ENCODE results near the gene MAGOH. TPM values are rescaled to one million over a fixed set of nuclear protein-coding genes. Genes with fewer than 3 reads are reported as not detected.

Gene MAGOH
- total and polyA plus RNA-seq, 10 of the 15 experiments (the other 5 are each of a cell fraction or from before 2014, with no cell fraction given): 62.6 to 261 (median 89.8) TPM

GRCh38 chr1:53196485-53197290, 41.6 kb downstream of the MAGOH start, which contains the start of gene CPT2 (continued):
- TF ChIP-seq NKRF (conservative IDR thresholded peaks at IDR 0.05) (peak; percentile 91), IRF3 (IDR thresholded peaks at IDR 0.05) (no peak), RB1 (IDR thresholded peaks at IDR 0.05; ENCODE audit: borderline replicate concordance) (no peak), CHD4 (IDR thresholded peaks at IDR 0.05) (no peak), TAF1 (IDR thresholded peaks at IDR 0.05; ENCODE audit: borderline replicate concordance, low read depth, low read length) (peak; percentile 90), GABPA (IDR thresholded peaks at IDR 0.05; ENCODE audit: low read depth) (peak; percentile 80), RFX5 (IDR thresholded peaks at IDR 0.05; ENCODE audit: low read depth, low read length) (no peak)

GRCh38 chr1:53196017-53196484, 42.3 kb downstream of the MAGOH start:
- H3K9ac ChIP-seq (ENCODE audit: control insufficient read depth, insufficient read depth, low read length): peak overlapping the region; percentile 99
- peak overlapping the region; percentile 84 for H2AFZ ChIP-seq (ENCODE audit: control insufficient read depth, low read depth, low read length)
- SMC1A ChIA-PET (ENCODE audit: uncharacterized antibody, unreplicated experiment): no interaction called here
- no peaks in the 10 kb centered on the region for H3K9me3 ChIP-seq (replicated peaks; ENCODE audit: control insufficient read depth, insufficient read depth, low read length)
- in situ Hi-C loops (cut with MboI): loop anchor here (25.0 kb wide), 1 partner anchor 284 kb away; the partner anchor contains the start of gene ECHDC2
- FAIRE-seq (no peak), ATAC-seq (peak; percentile 3), DNase-seq (ENCODE audit: low read depth, low spot score) (no peak)
- H3K4me2 ChIP-seq (ENCODE audit: control insufficient read depth, insufficient read depth): peak overlapping the region; percentile 53
- H3K79me2 ChIP-seq (ENCODE audit: control insufficient read depth, insufficient read depth, low read length): peaks cover 16% of the 10 kb centered on the region
- H3K4me3 ChIP-seq: peak overlapping the region; percentile 72
- POLR2A ChIA-PET: interaction anchor here (0.6 to 0.9 kb wide), 2 partner anchors 16 to 169 kb away, joined by 3 read pairs; no protein-coding TSS in a partner anchor
- H3K27me3 ChIP-seq (replicated peaks in 1 of 2; ENCODE audit: control insufficient read depth in 2 of 2, insufficient read depth in 2 of 2, low read length in 1 of 2): no peaks in the 10 kb centered on the region
- WGBS (ENCODE audit: insufficient coverage, insufficient replicate concordance, low lambda C conversion rate, missing lambda C conversion rate): 50% methylated on average over 9 of the region's 9 CpGs
- H4K20me1 ChIP-seq (ENCODE audit: control insufficient read depth, insufficient read depth): no peaks in the 10 kb centered on the region
- CTCF ChIA-PET: interaction anchor here (1.4 to 3.9 kb wide), 4 partner anchors 10 to 197 kb away, joined by 4 to 32 read pairs (median 6); no protein-coding TSS in a partner anchor
- H3K36me3 ChIP-seq (ENCODE audit: control insufficient read depth in 2 of 2, insufficient read depth in 2 of 2, low read length in 1 of 2): peaks cover 0 to 4% of the 10 kb centered on the region in 2 experiments; a peak in 1 of 4 replicates
- 0 out of 2 replicates have a peak overlapping the region, but pooled peaks have one; percentile 94 for H3K27ac ChIP-seq (ENCODE audit: control insufficient read depth, insufficient read depth)
- BruUV-seq (replicated peaks): TSS peak; percentile 70
- TF ChIP-seq MLLT1 (IDR thresholded peaks at IDR 0.05) (peak; percentile 57; the same call in 1 of the 2 replicates), ZNF274 (IDR thresholded peaks at IDR 0.05; ENCODE audit: insufficient read depth, insufficient read length) (no peak), IRF5 (IDR thresholded peaks at IDR 0.05; ENCODE audit: borderline replicate concordance) (no peak)
- intact Hi-C loops (cut with micrococcal nuclease; ENCODE audit: unreplicated experiment): loop anchor here (2.0 kb wide), 1 partner anchor 25 kb away; the partner anchor contains the start of gene CZIB
- H3K4me1 ChIP-seq (ENCODE audit: control insufficient read depth, insufficient read depth, low read length): peaks cover 2% of the 10 kb centered on the region; the same call in 1 of the 2 replicates
- RAD21 ChIA-PET (ENCODE audit: unreplicated experiment): no interaction called here

All from GM12878 (cell line).